SH-SY5Y (cell line): ENCODE results near the gene VWA1.

Source experiments
- GATA2 ChIP-seq: IDR thresholded peaks from 2 replicates; pipeline ENCODE4 v1.6.1; 2011; ENCODE audit warnings: mild to moderate bottlenecking, low read depth, low read length
- GATA3 ChIP-seq: IDR thresholded peaks from 2 replicates; pipeline ENCODE4 v1.6.1; 2011; ENCODE audit warnings: low read depth, mild to moderate bottlenecking, low read length, moderate library complexity

Gene VWA1

GRCh38 chr1:1435106-1435903 lies at the start of gene VWA1:
Gene VWA1 (plus strand): TSS chr1:1435690. CDS start chr1:1435749, 59 bp downstream.
- TF ChIP-seq GATA2, result no peak
- TF ChIP-seq GATA3, result no peak

GRCh38 chr1:1385931-1386330 lies 49.6 kb upstream of the VWA1 start:
- TF ChIP-seq GATA2 (no peak), GATA3 (no peak)

GRCh38 chr1:1387098-1388077 lies 48.1 kb upstream of the VWA1 start:
- TF ChIP-seq GATA2, result no peak
- no peak for TF ChIP-seq GATA3

GRCh38 chr1:1388078-1388472 lies 47.4 kb upstream of the VWA1 start:
- TF ChIP-seq GATA3, result no peak
- no peak for TF ChIP-seq GATA2

GRCh38 chr1:1390675-1391074 lies 44.8 kb upstream of the VWA1 start:
- no peak for TF ChIP-seq GATA3
- TF ChIP-seq GATA2, result no peak

GRCh38 chr1:1391225-1391624 lies 44.3 kb upstream of the VWA1 start:
- no peak for TF ChIP-seq GATA2
- no peak for TF ChIP-seq GATA3

- TF ChIP-seq GATA3 (no peak), GATA2 (no peak)
Observed at GRCh38 chr1:1393014-1393413, 42.5 kb upstream of the VWA1 start.

GRCh38 chr1:1393428-1393827 lies 42.1 kb upstream of the VWA1 start:
- TF ChIP-seq GATA3, result no peak
- no peak for TF ChIP-seq GATA2

- TF ChIP-seq GATA2, result no peak
- TF ChIP-seq GATA3, result no peak
Observed at GRCh38 chr1:1394116-1394515, 41.4 kb upstream of the VWA1 start.

GRCh38 chr1:1395166-1395565 lies 40.3 kb upstream of the VWA1 start:
- TF ChIP-seq GATA3 (no peak), GATA2 (no peak)

GRCh38 chr1:1397839-1398523 lies 37.5 kb upstream of the VWA1 start:
- TF ChIP-seq GATA3 (no peak), GATA2 (no peak)

GRCh38 chr1:1398677-1399186 lies 36.8 kb upstream of the VWA1 start:
- TF ChIP-seq GATA3, result no peak
- no peak for TF ChIP-seq GATA2

- TF ChIP-seq GATA2, result no peak
- no peak for TF ChIP-seq GATA3
Observed at GRCh38 chr1:1399187-1399871, 36.2 kb upstream of the VWA1 start, which contains the start of gene CCNL2. Gene CCNL2 (minus strand): TSS chr1:1399335. CDS start chr1:1399306, 29 bp downstream.
